Keratinocyte (primary cell): ENCODE measurements around the gene TCERG1L. TPM values are rescaled to one million over a fixed set of nuclear protein-coding genes. Genes with fewer than 3 reads are reported as not detected.

Experiments
- DNase-seq: peaks from one replicate; pipeline ENCODE4 v3.0.0-alpha.2; 2011; ENCODE audit warnings: low read depth, missing footprints, low spot score
- FAIRE-seq: peaks from 2 replicates; lab custom pipeline; 2011; peaks lifted over from hg19 to GRCh38; lab: Jason Lieb, UNC
- H2AFZ ChIP-seq: 2 replicates; pipeline ENCODE4 v1.6.0; 2012; ENCODE audit warnings: low read length, control low read depth, inconsistent platforms; ENCODE audit not compliant: control insufficient read depth
- H3K27ac ChIP-seq: 2 replicates; pipeline ENCODE4 v1.5.1; 2011; ENCODE audit warnings: low read length; ENCODE audit not compliant: control insufficient read depth, insufficient read depth
- H3K27me3 ChIP-seq: 3 replicates; pipeline ENCODE4 v1.6.0; 2011; ENCODE audit warnings: low read length; ENCODE audit not compliant: control insufficient read depth, insufficient read depth; ENCODE audit errors: extremely low read depth
- H3K36me3 ChIP-seq, 2 experiments: 2 replicates in 1 of 2; 3 replicates in 1 of 2; pipeline ENCODE4 v1.5.1; 2011; ENCODE audit warnings: low read length in 2 of 2, mild to moderate bottlenecking in 1 of 2; ENCODE audit not compliant: control insufficient read depth in 2 of 2, insufficient read depth in 2 of 2; ENCODE audit errors: extremely low read depth in 1 of 2
- H3K4me1 ChIP-seq: 3 replicates; pipeline ENCODE4 v1.5.1; 2011; ENCODE audit warnings: low read length; ENCODE audit not compliant: control insufficient read depth, insufficient read depth; ENCODE audit errors: extremely low read depth
- H3K4me2 ChIP-seq: 3 replicates; pipeline ENCODE4 v1.6.0; 2011; ENCODE audit warnings: low read depth, low read length; ENCODE audit not compliant: control insufficient read depth, insufficient read depth; ENCODE audit errors: extremely low read depth
- H3K4me3 ChIP-seq, 3 experiments: fragments of 200-600 bp in 1 of 3; sonication (generic) in 1 of 3; 2 replicates in 2 of 3; 3 replicates in 1 of 3; pipeline ENCODE4 v1.5.1; 2011 to 2016; ENCODE audit warnings: low read length in 3 of 3, mild to moderate bottlenecking in 3 of 3, control low read depth in 2 of 3, inconsistent platforms in 1 of 3, low read depth in 1 of 3, mixed read lengths in 1 of 3, mixed run types in 1 of 3, moderate library complexity in 1 of 3; ENCODE audit not compliant: control insufficient read depth in 2 of 3, insufficient read depth in 2 of 3; ENCODE audit errors: extremely low read depth in 1 of 3
- H3K79me2 ChIP-seq: 2 replicates; pipeline ENCODE4 v1.6.0; 2012; ENCODE audit warnings: low read length; ENCODE audit not compliant: control insufficient read depth, insufficient read depth
- H3K9ac ChIP-seq: 3 replicates; pipeline ENCODE4 v1.6.0; 2011; ENCODE audit warnings: low read length; ENCODE audit not compliant: control insufficient read depth, insufficient read depth; ENCODE audit errors: extremely low read depth
- H3K9me1 ChIP-seq: 3 replicates; pipeline ENCODE4 v1.6.0; 2011; ENCODE audit warnings: low read length; ENCODE audit not compliant: control insufficient read depth, insufficient read depth; ENCODE audit errors: extremely low read depth
- H3K9me3 ChIP-seq: 2 replicates; pipeline ENCODE4 v1.5.1; 2012; ENCODE audit warnings: low read depth, low read length; ENCODE audit not compliant: control insufficient read depth
- H4K20me1 ChIP-seq: 3 replicates; pipeline ENCODE4 v1.6.0; 2011; ENCODE audit warnings: low read length; ENCODE audit not compliant: control insufficient read depth, insufficient read depth; ENCODE audit errors: extremely low read depth
- CTCF ChIP-seq, 3 experiments: IDR thresholded peaks in 1 of 3; conservative IDR thresholded peaks in 1 of 3; optimal IDR thresholded peaks in 1 of 3; 2 replicates in 2 of 3; 3 replicates in 1 of 3; pipeline versions ENCODE3 to v1.5.1; 2011; ENCODE audit warnings: low read length in 3 of 3, mild to moderate bottlenecking in 3 of 3, moderate library complexity in 2 of 3, control low read depth in 1 of 3, inconsistent platforms in 1 of 3; ENCODE audit not compliant: insufficient read depth in 2 of 3; ENCODE audit errors: extremely low read depth in 1 of 3
- EZH2 ChIP-seq: IDR thresholded peaks from one replicate; pipeline ENCODE4 v1.6.1; 2012; ENCODE audit warnings: inconsistent platforms, mild to moderate bottlenecking, low read length, moderate library complexity
- dilution Hi-C: fragments of 300-500 bp; cut with MboI; formaldehyde crosslinking; loops from one replicate; pipeline ENCODE4 v1.7.0; 2020; ENCODE audit warnings: low sequenced_read_pairs; ENCODE audit not compliant: extremely low pct_ligation_motif_present
- polyA plus RNA-seq, 5 experiments: library from polyadenylated mRNA; depleted of rRNA in 3 of 5; stranded (reverse) in 3 of 5; stranded (forward) in 1 of 5; unstranded in 1 of 5; fragments of >200 nt; gene quantifications; 1 replicate in 1 of 5; 2 replicates in 3 of 5; 3 replicates in 1 of 5; pipeline versions ENCODE4 v1.2.1 to v1.2.3, GENCODE V29; 2011 to 2012; ENCODE audit warnings: missing spikeins in 2 of 5, low read depth in 1 of 5, low replicate concordance in 1 of 5

Gene TCERG1L
- polyA plus RNA-seq, 1 donor (not counting 4 experiments of a cell fraction or from before 2014, with no cell fraction given), result not detected

- H3K9ac ChIP-seq, result no peak overlapping the region
- DNase-seq, result no peak
- H3K4me2 ChIP-seq, result no peak overlapping the region
- no peak for FAIRE-seq
- H3K79me2 ChIP-seq, result no peaks in the 10 kb centered on the region
- no peaks in the 10 kb centered on the region for H4K20me1 ChIP-seq
- H3K9me3 ChIP-seq, result peaks cover 15% of the 10 kb centered on the region
- no peak overlapping the region for H3K27ac ChIP-seq
- H2AFZ ChIP-seq, result no peak overlapping the region
- no peaks in the 10 kb centered on the region for H3K27me3 ChIP-seq
- H3K36me3 ChIP-seq, result no peaks in the 10 kb centered on the region
- H3K4me1 ChIP-seq, result no peaks in the 10 kb centered on the region
- no peaks in the 10 kb centered on the region for H3K9me1 ChIP-seq
- dilution Hi-C loops, result no loop called here
- no peak for TF ChIP-seq CTCF (optimal IDR thresholded peaks at IDR 0.05 in 1 of 3, IDR thresholded peaks at IDR 0.05 in 1 of 3, conservative IDR thresholded peaks at IDR 0.05 in 1 of 3; ENCODE audit: extremely low read depth in 1 of 3, insufficient read depth in 2 of 3, low read length in 3 of 3)
- TF ChIP-seq EZH2, result no peak
- no peak overlapping the region for H3K4me3 ChIP-seq
Measured at GRCh38 chr10:131166486-131166885, 145.0 kb downstream of the TCERG1L start.

- Histone ChIP-seq H3K27me3 (no peaks in the 10 kb centered on the region), H3K4me3 (no peak overlapping the region), H3K9ac (no peak overlapping the region), H2AFZ (no peak overlapping the region), H3K9me3 (peaks cover 19% of the 10 kb centered on the region), H3K4me2 (no peak overlapping the region), H3K27ac (no peak overlapping the region), H3K9me1 (no peaks in the 10 kb centered on the region), H3K4me1 (no peaks in the 10 kb centered on the region), H3K36me3 (no peaks in the 10 kb centered on the region), H4K20me1 (no peaks in the 10 kb centered on the region), H3K79me2 (no peaks in the 10 kb centered on the region)
- DNase-seq (no peak), FAIRE-seq (no peak)
- TF ChIP-seq EZH2 (no peak), CTCF (optimal IDR thresholded peaks at IDR 0.05 in 1 of 3, IDR thresholded peaks at IDR 0.05 in 1 of 3, conservative IDR thresholded peaks at IDR 0.05 in 1 of 3; ENCODE audit: extremely low read depth in 1 of 3, insufficient read depth in 2 of 3, low read length in 3 of 3) (no peak)
- dilution Hi-C loops, result no loop called here
Measured at GRCh38 chr10:131165092-131165491, 146.4 kb downstream of the TCERG1L start.
